ENCODE measurements around the gene MAPKAPK2.

Gene MAPKAPK2

GRCh38 chr1:206683313-206683712 lies 1.4 kb upstream of the MAPKAPK2 start:
- no peak for DNase-seq (ENCODE audit: low read depth, low spot score)

- DNase-seq (ENCODE audit: low read depth, low spot score) = no peak
These were observed 702 bp upstream of the MAPKAPK2 start for GRCh38 chr1:206684003-206684402.

GRCh38 chr1:206685334-206685768 lies 646 bp downstream of the MAPKAPK2 start:
- no peak for DNase-seq (ENCODE audit: low read depth, low spot score)

DNA sequence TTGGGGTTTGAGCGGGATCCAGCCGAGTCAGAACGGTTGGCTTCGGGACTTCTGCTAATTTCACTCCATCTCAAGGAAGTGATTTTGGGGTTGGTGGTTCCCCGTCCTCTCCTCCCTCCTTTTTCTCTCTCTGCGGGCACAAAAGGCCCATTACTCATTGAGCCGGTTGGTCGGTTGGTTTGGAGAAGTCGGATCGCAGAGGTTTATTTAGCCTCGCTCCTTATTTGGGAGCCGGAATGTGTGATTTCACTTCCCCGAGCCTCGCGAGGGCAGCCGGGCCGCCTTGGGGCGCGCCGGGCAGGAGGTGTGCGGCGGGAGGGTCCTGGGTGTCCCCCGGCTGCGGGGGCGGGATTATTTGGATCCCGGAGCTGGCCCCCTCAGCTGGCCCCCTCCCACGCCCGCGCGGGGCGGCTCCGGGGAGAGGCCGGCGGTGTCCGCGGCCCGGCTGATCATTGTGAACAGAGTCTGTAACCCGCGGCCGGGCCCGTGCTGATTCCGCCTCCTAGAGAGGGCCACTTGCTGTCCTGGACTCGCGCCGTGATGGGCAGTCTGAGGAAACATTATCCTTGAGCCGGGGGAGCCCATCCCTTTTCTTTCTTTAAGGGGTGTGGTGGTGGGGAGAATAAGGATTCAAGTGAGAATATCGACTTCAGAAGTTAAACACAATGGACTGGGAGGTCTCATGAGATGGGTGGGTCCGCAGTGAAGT lies 1.2 kb downstream of the MAPKAPK2 start:
- DNase-seq (ENCODE audit: low read depth, low spot score) = no peak

DNA sequence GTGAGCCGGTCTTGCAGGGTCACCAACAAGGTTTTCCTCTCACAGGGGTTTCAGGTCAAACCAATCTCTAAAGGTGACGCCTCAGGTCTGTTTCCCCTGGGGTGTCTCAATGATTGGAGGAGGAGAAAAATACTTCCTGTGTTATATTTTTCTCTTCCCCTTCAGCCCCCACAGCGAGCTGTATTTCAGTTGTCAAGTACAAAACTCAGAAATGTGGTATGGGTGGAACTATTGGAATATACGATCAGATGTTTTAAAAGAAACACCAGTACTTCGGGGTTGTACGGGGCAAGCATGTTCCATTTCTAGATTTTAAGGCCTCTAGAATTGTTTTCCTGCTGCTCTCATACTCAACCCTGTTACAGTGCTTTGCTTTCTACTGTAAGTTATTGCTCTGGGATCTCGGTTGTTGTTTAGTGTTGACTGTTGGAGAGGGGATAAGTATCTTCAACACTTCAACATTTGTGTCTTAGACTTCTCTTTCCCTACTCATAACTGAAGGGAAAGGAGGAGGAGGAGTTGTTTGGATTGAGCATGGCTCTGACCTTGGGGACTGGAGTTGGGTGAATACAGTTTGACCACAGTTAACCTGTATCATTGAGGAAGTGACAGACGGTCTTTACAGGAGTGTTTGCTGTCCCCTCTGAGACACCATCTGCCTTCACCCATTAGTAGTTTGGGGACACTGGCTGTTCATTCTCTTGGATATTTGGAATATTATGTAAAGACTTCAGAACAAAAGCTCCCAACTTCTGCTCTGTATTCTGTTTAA lies 2.0 kb downstream of the MAPKAPK2 start:
- no peak for DNase-seq (ENCODE audit: low read depth, low spot score)

DNA sequence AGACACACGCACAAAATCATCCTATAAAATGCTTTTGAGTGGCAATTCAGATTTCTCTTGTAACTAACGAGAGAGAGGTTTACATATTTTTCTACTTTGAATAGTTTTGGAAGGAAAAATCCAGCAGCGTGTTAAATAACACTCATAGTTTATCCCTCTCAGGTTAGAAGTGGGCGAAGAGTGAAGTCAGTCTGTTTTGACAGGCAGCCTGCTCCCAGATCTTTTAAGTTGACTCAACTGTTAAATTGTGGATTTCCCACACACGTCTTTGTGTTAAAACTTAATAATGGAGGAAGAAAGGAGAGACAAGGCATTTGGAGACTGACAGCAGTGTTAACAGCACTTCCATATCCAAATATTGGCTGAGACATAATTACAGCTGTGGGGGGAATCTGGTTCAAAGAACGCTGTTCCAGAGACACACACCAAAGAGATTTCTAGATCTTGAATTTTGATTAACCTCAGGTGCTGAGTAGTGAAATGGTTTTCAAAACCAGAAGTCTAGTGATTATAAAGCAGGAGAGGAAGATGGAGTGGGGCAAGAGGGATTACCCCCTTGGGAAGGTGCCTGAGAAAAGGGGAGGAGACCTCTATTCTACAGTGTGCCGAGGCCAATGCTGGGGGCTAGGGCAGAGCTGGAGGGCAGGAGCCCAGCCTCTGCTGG lies 2.7 kb downstream of the MAPKAPK2 start:
- no peak for DNase-seq (ENCODE audit: low read depth, low spot score)

- no peak for DNase-seq (ENCODE audit: low read depth, low spot score)
These were observed 3.3 kb downstream of the MAPKAPK2 start for GRCh38 chr1:206687915-206688442.

DNA sequence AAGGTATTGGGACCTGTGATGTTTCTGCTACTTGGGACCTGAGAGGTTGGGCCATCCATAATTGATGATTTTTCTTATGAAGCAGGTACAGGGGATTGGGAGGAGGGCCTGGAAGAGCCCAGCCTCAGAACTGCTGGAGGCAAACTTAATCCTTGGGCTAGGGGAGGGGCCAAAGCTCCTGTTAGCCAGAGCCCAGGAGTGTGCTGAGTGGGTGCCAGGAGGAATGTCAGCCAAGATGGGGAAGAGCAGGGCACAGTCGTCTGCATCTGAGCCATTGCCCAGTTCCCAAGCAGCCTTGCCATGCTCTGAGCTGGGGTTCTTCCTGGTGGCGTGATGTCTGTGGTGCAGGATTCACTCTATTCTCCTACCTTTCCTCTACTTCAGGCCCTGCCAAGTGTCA lies 5.8 kb downstream of the MAPKAPK2 start:
- DNase-seq (ENCODE audit: low read depth, low spot score) = no peak

- no peak for DNase-seq (ENCODE audit: low read depth, low spot score)
These were observed 6.9 kb downstream of the MAPKAPK2 start for GRCh38 chr1:206691604-206692003.

- no peak for DNase-seq (ENCODE audit: low read depth, low spot score)
These were observed 8.3 kb downstream of the MAPKAPK2 start for GRCh38 chr1:206693029-206693428.

DNA sequence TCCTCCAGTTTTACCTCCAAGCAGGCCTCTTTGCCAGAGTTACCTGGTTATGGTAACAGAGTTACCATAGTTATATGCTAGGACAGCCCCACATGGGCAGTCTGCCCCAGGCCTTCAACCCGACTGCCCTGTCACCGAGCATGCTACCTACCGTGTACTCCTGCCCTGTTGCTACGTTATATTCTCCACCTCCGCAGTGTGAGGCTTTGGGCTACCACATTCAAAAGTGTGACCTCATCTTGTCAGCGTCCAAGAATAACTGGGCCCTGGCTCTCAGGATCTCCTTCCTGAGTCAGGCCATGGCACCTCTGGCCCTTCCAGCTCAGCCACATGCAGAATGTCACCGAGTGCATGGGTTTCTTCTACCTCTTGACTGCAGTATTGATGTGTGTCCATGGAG lies 8.9 kb downstream of the MAPKAPK2 start:
- DNase-seq (ENCODE audit: low read depth, low spot score) = no peak

GRCh38 chr1:206694171-206695124 lies 9.7 kb downstream of the MAPKAPK2 start:
- no peak for DNase-seq (ENCODE audit: low read depth, low spot score)

DNA sequence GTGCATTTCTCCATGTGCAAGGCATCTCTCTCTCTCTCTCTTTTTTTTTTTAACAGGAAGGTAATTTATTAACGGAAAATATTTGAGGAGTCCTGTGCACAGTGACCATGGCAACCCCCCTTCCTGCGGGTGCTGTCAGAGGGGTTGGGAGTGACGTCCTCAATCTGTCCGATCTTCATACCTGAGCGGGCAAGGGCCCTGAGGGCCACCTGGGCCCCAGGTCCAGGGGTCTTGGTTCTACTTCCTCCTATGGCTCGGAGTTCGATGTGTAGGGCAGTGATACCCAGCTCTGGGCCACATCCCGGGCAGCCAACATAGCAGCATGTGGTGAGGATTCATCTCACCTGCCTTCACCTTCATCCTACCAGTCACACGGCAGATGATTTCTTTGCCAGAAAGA lies 11.0 kb downstream of the MAPKAPK2 start:
- no peak for DNase-seq (ENCODE audit: low read depth, low spot score)

DNA sequence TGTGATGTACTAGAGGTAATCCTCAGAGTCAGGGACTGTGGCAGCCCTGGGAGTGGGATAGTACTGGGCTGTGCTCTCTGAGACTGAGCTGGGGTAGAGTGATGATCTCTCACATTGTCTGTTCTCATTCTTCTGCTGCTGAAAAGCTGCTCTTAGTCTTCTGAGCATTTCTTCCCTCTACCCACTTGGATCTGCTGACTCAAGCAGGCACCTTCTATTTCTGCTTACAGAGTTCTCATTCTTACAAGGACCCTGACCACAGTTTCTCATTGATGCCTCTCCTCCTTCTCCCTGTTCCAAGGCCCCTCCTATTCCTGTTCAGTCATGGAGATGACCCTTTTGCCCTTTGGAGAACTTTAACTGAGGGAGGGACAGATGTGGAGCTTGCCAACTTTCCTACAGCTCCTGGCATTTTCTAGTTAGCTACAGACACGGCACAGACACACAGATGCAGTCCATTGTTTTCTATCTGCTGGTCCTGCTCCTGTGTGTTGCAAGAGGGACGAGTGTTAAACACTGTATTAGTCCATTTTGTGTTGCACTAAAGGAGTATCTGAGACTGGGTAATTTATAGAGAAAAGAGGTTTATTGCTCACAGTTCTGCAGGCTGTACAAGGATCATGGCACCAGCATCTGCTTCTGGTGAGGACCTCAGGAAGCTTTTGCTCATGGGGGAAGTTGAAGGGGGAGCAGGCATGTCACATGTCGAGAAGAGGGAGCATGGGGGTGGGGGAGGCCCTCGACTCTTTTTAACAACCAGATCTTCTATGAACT lies 12.3 kb downstream of the MAPKAPK2 start:
- DNase-seq (ENCODE audit: low read depth, low spot score) = no peak

- DNase-seq (ENCODE audit: low read depth, low spot score) = no peak
These were observed 13.3 kb downstream of the MAPKAPK2 start for GRCh38 chr1:206698011-206698410.

DNA sequence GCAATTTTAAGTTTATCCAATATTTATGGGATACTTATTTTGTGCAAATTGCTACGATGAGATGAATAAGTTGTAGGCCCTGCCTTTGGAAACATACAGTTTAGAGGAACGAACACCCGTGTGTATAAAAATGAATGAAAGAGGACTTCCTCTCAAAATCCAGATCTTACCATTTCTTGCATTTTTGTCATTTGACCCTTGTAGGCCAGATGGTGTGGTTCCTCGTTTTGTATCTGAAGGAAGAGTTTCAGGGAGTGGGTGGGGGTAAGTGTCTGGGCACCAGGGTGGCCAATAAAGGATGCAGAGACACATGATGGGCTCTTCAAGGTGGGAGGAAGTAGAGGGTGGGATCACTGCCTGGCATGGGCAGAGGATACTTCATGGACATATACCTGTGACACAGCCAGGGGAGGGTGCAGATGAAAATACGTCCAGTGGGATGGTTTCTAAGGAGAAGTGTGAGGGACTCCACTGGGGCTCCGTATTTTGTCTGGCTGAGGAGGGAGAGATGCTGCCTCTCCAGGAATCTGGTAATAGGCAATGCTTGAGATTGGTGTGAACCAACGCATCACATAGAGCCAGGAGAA lies 14.4 kb downstream of the MAPKAPK2 start:
- no peak for DNase-seq (ENCODE audit: low read depth, low spot score)

DNA sequence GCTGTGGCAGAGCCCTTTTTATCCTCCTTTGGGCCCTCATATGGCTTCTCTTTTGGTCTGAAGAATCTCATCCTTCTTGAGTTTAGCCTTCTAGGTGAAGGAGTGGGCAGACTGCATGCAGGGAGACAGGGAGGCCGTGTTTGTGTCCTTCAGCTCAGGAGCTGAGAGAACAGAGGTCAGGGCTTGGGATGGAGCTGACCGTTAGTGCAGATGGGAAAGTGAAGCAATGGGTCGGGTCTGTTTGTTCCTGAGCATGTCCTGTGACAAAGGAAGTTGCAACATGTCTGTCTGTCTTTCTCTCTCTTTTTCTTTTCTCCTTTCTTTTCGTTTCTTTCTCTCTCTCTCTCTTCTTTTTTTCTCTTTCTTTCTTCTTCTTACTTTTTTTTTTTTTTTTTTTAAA lies 14.9 kb downstream of the MAPKAPK2 start:
- no peak for DNase-seq (ENCODE audit: low read depth, low spot score)

DNA sequence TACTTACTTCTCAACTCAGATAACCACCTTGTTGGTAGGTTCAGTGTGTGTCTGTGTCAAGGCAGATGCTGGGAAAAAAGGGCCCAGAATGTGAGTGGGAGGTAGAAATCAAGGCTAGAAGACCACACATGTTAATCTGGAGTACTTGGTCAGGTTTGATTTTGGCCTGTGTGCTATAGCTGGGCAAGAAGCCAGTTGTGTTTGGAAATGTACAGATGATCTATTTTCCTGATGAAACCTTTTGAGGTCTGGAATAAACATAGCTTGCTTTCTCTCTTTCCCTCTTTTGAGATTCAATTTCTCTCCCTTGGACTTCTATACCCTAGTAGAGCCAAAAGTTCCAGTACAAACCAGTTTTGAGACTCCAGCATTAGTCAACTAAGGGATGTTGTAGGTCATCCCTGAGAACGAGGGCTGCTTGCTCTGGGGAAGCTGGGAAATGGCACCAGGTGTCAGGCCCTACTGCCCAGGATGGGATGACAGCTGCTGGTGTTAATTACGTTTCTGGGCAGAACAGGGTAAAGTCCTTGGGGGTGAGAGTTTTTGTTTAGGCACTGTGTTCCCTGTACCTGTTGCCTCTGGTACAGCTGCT lies 15.8 kb downstream of the MAPKAPK2 start:
- DNase-seq (ENCODE audit: low read depth, low spot score) = no peak

GRCh38 chr1:206702260-206702659 lies 17.6 kb downstream of the MAPKAPK2 start:
- DNase-seq (ENCODE audit: low read depth, low spot score) = no peak

DNA sequence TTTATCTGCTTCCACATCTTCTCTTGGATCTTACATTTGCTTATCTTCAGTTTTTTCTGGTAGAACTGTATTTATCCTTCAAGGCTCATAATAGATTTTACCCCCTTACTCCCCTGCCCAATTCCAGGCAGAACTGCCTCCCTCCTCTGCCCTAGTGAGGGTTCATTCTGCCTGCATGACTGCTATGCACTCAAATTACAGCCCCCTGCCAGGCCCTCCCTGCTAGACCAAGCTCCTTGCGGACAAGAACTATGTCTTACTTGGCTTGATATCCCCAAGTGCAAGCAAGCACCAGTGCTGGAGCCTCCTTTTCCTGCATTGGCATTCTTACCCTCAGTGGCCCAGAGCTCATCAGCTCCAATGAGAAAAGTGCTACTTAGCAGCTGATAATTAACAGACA lies 18.1 kb downstream of the MAPKAPK2 start:
- no peak for DNase-seq (ENCODE audit: low read depth, low spot score)
